ENCODE measurements around the gene DGCR2.

DNA sequence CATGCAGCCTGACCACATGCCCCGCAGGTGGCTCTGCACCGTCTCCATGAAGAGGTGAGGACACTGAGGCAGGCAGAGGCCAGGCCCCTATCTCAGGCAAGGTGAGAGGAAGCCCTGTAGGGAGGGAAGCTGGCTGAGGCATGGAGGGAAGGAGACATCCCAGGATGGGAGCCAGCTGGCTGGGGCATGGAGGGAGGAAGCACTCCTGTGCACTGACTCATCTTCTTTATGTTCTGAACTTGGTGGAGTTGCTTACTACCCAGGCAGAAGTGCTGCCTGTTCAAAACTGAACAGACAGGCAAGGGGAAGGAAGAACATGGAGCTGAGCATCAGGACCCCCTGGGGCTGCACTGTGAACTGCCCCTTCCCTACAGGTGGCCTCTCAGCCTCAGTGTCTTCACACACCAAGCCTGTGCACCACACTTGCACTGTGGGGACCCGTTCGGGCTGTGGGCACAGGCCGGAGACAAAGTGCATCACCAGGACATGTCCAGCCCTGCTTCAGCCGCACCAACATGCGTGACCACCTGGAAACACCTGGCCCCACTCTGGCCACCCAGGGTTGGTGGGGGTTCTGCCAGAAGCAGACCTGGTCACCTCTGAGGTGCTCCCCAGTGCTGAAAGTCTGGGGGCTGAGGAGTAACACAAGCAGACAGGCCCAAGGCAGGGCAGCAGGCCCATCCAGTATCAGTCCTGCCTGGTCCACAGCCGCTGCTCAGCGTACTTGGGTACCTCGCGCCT is 55.5 kb downstream of the DGCR2 start:
- TF ChIP-seq, protein P1, sequence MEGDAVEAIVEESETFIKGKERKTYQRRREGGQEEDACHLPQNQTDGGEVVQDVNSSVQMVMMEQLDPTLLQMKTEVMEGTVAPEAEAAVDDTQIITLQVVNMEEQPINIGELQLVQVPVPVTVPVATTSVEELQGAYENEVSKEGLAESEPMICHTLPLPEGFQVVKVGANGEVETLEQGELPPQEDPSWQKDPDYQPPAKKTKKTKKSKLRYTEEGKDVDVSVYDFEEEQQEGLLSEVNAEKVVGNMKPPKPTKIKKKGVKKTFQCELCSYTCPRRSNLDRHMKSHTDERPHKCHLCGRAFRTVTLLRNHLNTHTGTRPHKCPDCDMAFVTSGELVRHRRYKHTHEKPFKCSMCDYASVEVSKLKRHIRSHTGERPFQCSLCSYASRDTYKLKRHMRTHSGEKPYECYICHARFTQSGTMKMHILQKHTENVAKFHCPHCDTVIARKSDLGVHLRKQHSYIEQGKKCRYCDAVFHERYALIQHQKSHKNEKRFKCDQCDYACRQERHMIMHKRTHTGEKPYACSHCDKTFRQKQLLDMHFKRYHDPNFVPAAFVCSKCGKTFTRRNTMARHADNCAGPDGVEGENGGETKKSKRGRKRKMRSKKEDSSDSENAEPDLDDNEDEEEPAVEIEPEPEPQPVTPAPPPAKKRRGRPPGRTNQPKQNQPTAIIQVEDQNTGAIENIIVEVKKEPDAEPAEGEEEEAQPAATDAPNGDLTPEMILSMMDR (IDR thresholded peaks at IDR 0.05): no peak
- no peak for TF ChIP-seq POLR2AphosphoS5 (IDR thresholded peaks at IDR 0.05)
